Loucy (cell line): Measurements from ENCODE around the gene KRT17.

Experiments
- CTCF ChIP-seq: fragments of 200-600 bp; sonication (generic); conservative IDR thresholded peaks from 2 replicates; pipeline ENCODE4 v1.5.1; 2014; ENCODE audit warnings: mild to moderate bottlenecking, antibody characterized with exemption, low read length
- EZH2phosphoT487 ChIP-seq: fragments of 200-600 bp; IDR thresholded peaks from 2 replicates; pipeline ENCODE4 v1.6.1; 2018; ENCODE audit warnings: antibody characterized with exemption, mild to moderate bottlenecking, moderate library complexity, borderline replicate concordance

GRCh38 chr17:41614098-41614497 lies 10.3 kb downstream of the KRT17 start:
- no peak for TF ChIP-seq CTCF
- no peak for TF ChIP-seq EZH2phosphoT487
